IPS DF 6.9 (cell line): Measurements from ENCODE around the gene HINFP.

Experiments
- DNase-seq: peaks from one replicate; pipeline ENCODE4 v3.0.0-alpha.2; 2013; ENCODE audit warnings: low read depth, low spot score
- H3K27ac ChIP-seq: one replicate; pipeline ENCODE4 v1.5.1; 2013; ENCODE audit warnings: low read length, control low read depth
- H3K27me3 ChIP-seq: 2 replicates; pipeline ENCODE4 v1.6.1; 2013; ENCODE audit warnings: mild to moderate bottlenecking, low read length; ENCODE audit not compliant: control insufficient read depth, insufficient read depth
- H3K36me3 ChIP-seq: 2 replicates; pipeline ENCODE4 v1.6.1; 2013; ENCODE audit warnings: low read length; ENCODE audit not compliant: control insufficient read depth, insufficient read depth
- H3K4me1 ChIP-seq: 2 replicates; pipeline ENCODE4 v1.6.1; 2013; ENCODE audit warnings: low read length; ENCODE audit not compliant: control insufficient read depth, insufficient read depth
- H3K4me3 ChIP-seq: 2 replicates; pipeline ENCODE4 v1.5.1; 2013; ENCODE audit warnings: mild to moderate bottlenecking, low read length
- H3K9me3 ChIP-seq: 2 replicates; pipeline ENCODE4 v1.6.1; 2013; ENCODE audit warnings: low read length, inconsistent platforms; ENCODE audit not compliant: control insufficient read depth, insufficient read depth
- WGBS: extraction: QIAGEN DNeasy Blood & Tissue Kit; methylation state at CpG from one replicate; pipeline ENCODE4 v1.1.7; 2013; ENCODE audit warnings: mixed read lengths, missing lambda C conversion rate; ENCODE audit not compliant: insufficient read length, insufficient coverage; 5-methylcytosine and 5-hydroxymethylcytosine counted together

Gene HINFP, protein sequence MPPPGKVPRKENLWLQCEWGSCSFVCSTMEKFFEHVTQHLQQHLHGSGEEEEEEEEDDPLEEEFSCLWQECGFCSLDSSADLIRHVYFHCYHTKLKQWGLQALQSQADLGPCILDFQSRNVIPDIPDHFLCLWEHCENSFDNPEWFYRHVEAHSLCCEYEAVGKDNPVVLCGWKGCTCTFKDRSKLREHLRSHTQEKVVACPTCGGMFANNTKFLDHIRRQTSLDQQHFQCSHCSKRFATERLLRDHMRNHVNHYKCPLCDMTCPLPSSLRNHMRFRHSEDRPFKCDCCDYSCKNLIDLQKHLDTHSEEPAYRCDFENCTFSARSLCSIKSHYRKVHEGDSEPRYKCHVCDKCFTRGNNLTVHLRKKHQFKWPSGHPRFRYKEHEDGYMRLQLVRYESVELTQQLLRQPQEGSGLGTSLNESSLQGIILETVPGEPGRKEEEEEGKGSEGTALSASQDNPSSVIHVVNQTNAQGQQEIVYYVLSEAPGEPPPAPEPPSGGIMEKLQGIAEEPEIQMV

DNA sequence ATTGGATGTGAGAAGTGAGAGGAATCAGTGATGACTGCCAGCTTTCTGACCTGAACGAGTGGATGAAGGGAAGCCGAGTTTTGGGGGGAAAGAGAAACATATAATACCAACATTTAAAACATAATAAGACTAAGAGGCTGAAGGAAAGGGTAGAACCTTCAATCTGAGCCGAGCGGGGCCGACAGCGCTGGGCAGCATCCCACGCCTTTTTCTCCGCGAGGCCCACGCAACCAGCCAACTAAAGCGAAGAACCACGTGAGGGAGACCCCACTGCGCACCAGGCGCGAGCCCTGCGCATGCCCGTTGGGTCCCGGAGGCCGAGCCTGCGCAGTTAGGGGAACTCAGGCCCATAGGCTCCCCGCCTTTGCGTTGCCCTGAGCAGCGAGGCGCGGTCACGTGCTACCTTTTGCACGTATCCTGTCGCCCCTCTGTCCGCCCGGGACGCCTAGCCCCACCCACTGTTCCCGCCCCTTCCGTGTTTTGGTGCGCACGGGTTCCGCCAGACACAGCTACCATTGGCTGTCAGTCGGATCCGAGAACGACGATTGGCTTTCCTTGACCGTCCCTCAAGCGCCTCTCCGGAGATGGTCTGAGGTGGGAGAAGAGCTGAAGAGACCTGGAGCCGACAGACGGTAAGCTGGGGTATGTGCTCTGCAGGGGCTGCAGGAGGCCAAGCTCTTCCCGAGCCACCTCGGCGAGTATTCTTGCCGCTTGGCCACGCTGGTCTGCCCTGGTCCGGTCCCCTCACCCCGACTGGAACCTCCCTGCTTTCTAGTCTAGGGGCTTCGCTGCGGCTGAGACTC is at the start of gene HINFP:
Gene HINFP (plus strand): TSS at position 573 of the 803 bp plus-strand sequence. CDS start 5,365 bp downstream, outside the sequence.
- H3K9me3 ChIP-seq = no peaks in the 10 kb centered on the region
- peak within 1 kb of the TSS; percentile 94 for H3K4me3 ChIP-seq

DNA sequence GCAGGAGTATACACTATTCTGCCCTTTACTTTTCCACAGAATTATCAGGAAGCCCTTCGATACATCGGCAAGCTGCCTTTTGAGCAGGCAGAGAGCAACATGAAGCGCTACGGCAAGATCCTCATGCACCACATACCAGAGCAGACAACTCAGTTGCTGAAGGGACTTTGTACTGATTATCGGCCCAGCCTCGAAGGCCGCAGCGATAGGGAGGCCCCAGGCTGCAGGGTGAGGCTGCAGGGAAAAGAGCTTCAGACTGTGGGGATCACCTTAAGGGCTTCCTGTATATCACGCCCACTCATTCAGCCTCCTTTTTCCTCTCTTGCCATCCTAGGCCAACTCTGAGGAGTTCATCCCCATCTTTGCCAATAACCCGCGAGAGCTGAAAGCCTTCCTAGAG is 43.5 kb upstream of the HINFP start:
- Histone ChIP-seq H3K9me3 (no peaks in the 10 kb centered on the region), H3K36me3 (peaks cover 40% of the 10 kb centered on the region), H3K27ac (no peak overlapping the region), H3K27me3 (no peaks in the 10 kb centered on the region), H3K4me3 (no peak overlapping the region), H3K4me1 (no peaks in the 10 kb centered on the region)
- DNase-seq = no peak
- no CpG with 5 or more reads among the region's 11 CpGs for WGBS

More for the DNA sequence above, at the start of gene HINFP:
- Histone ChIP-seq H3K27ac (no peak within 1 kb of the TSS), H3K27me3 (no peaks in the 10 kb centered on the region), H3K4me1 (no peaks in the 10 kb centered on the region), H3K36me3 (no peaks in the 10 kb centered on the region)
- no CpG with 5 or more reads among the region's 54 CpGs for WGBS
- peak; percentile 99 for DNase-seq

DNA sequence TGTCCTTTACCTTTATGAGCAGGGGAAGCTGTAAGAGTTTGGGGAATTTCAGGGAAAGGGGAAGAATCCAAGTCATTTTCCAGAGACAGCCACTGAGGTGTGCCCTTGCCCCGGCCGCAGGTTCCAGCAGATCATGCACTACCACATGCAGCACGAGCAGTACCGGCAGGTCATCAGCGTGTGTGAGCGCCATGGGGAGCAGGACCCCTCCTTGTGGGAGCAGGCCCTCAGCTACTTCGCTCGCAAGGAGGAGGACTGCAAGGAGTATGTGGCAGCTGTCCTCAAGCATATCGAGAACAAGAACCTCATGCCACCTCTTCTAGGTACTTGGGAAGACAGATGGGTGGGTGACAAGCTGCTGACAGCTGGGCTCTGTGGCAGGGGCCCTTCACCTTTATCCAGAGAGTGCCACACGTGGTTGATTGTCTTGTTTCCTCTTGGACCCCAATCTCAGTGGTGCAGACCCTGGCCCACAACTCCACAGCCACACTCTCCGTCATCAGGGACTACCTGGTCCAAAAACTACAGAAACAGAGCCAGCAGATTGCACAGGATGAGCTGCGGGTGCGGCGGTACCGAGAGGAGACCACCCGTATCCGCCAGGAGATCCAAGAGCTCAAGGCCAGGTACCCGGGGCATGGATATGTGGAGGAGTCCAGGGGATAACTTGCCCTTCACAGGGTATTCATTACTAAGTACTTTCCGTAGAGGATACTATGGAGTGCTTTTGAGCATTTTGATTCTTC is 42.5 kb upstream of the HINFP start:
- Histone ChIP-seq H3K9me3 (no peaks in the 10 kb centered on the region), H3K27ac (no peak overlapping the region), H3K4me1 (no peaks in the 10 kb centered on the region), H3K27me3 (no peaks in the 10 kb centered on the region), H3K36me3 (peaks cover 34% of the 10 kb centered on the region), H3K4me3 (no peak overlapping the region)
- no CpG with 5 or more reads among the region's 19 CpGs for WGBS
- DNase-seq = no peak

DNA sequence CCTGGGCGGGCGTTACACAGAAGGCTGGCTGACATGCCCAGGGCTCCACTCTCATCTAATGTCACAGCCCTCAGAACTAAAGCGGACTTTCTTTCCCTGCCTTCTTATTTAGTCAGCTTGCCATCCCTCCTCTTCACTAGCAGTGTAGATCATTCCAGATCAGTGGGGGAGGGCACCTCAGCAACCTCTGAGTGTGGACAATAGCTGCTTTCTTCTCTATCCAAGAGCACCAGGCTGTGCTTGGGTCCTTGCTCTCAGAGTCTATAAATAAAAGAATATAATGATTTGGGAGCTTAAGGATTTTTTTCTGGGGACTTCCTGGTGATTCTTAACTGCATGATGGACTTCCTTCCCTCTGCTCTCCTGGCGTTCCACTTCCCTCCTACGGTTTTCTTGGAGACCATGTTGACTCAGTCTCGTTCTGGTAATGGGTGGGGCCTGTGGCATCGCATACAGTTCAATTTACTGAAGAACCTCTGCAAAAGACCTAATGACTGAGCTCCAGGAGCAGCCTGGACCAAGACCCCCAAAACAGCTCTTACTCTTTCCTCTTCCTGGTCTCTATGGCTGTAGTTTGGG is 39.6 kb upstream of the HINFP start:
- peaks cover 31% of the 10 kb centered on the region for H3K36me3 ChIP-seq
- no peak overlapping the region for H3K4me3 ChIP-seq
- no CpG with 5 or more reads among the region's 7 CpGs for WGBS
- no peaks in the 10 kb centered on the region for H3K4me1 ChIP-seq
- no peaks in the 10 kb centered on the region for H3K9me3 ChIP-seq
- H3K27me3 ChIP-seq = no peaks in the 10 kb centered on the region
- no peak overlapping the region for H3K27ac ChIP-seq
- DNase-seq = no peak

DNA sequence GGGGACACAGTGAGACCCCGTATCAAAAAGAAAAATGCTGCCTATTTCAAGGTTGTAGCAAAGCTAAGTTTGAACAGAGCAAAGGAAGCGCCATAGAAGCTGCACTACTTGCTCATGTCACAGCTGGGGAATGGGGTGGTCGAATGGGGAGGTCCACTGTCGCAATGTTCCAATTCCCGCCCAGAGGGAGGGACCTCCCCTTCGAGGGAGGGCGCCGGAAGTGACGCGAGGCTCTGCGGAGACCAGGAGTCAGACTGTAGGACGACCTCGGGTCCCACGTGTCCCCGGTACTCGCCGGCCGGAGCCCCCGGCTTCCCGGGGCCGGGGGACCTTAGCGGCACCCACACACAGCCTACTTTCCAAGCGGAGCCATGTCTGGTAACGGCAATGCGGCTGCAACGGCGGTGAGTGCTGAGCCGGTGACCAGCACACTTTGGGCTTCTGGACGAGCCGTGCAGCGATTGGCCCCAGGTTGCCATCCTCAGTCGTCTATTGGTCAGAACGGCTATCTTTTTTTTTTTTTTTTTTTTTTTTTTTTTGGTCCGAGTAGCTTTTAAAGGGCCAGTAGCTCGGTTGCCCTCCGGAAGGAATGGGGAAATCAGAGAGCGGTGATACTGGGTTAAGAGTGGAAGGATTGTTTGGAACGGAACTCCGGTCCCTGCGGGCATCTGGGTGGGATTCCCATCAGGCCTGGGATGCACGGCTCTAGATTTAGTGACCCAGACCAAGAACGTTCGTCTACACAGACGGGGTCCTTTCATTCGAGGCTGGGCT is 36.5 kb upstream of the HINFP start, which contains the start of gene HMBS:
Gene HMBS (plus strand): TSS at position 219 of the 774 bp plus-strand sequence. CDS start 153 bp downstream, at position 372.
- Histone ChIP-seq H3K27ac (no peak within 1 kb of the TSS), H3K27me3 (no peaks in the 10 kb centered on the region), H3K36me3 (peaks cover 12% of the 10 kb centered on the region; the same call in 1 of the 2 replicates), H3K4me1 (no peaks in the 10 kb centered on the region), H3K4me3 (peak within 1 kb of the TSS; percentile 90), H3K9me3 (no peaks in the 10 kb centered on the region)
- WGBS = no CpG with 5 or more reads among the region's 45 CpGs
- peak; percentile 91 for DNase-seq

DNA sequence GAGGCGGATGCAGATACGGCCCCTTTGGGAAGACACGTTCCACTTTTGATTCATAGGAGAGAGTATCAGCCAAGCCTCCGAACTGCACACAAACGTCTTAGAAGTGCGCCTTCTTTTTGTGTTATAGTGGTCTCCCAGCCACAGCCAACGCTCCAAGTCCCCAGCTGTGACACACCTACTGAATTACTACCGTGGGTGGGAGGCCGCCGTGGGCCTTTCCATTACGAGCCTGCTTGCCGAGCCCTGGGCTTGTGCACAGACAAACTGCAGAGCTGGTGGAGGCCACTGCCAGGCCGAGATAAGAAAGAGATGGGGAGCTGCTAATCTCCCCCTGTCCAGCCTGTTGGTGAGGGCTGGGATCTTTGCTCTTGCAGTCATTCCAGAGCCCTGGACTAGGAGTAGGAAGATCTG is 35.9 kb upstream of the HINFP start:
- DNase-seq = no peak
- Histone ChIP-seq H3K27me3 (no peaks in the 10 kb centered on the region), H3K4me3 (peak overlapping the region; percentile 90; the same call in 1 of the 2 replicates), H3K9me3 (no peaks in the 10 kb centered on the region), H3K4me1 (no peaks in the 10 kb centered on the region), H3K36me3 (peaks cover 12% of the 10 kb centered on the region; the same call in 1 of the 2 replicates), H3K27ac (no peak overlapping the region)
- no CpG with 5 or more reads among the region's 13 CpGs for whole genome bisulfite sequencing

DNA sequence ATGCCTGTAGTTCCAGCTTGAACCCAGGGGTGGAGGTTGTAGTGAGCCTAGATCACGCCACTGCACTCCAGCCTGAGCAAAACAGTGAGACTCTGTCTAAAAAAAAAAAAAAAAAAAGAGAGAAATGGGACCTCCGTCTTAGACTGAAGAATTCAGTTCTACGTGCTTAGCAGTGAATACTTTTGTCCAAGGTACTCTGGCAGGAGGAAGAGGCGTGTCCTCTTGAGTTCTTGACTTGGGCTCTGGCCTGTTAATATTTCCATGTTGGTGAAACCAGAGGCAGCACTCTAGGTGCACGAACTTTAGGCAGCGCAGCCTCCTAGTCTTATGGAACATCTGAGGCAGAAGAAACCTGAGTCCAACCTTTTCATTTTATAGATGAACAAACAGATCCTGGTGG is 34.3 kb upstream of the HINFP start:
- Histone ChIP-seq H3K4me3 (no peak overlapping the region), H3K36me3 (peaks cover 7% of the 10 kb centered on the region; the same call in 1 of the 2 replicates), H3K27ac (no peak overlapping the region), H3K4me1 (no peaks in the 10 kb centered on the region), H3K9me3 (no peaks in the 10 kb centered on the region), H3K27me3 (no peaks in the 10 kb centered on the region)
- WGBS = no CpG with 5 or more reads among the region's 6 CpGs
- DNase-seq = no peak

DNA sequence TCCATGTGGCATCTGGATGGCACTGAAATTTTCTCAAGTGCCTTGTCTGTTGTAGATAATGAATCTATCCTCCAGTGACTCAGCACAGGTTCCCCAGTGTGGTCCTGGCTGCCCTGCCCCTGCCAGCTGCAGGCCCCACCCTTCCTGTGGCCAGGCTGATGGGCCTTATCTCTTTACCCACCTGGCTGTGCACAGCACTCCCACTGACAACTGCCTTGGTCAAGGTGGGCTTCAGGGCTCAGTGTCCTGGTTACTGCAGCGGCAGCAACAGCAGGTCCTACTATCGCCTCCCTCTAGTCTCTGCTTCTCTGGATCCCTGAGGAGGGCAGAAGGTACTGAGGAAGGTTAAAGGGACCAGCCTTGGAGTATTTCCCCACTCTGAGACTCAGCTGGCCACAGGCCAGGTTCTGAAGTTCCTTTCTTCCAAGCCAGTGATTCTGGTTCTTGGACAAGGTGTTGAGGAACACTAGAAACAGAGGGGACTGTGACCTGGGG is 33.6 kb upstream of the HINFP start:
- Histone ChIP-seq H3K36me3 (peaks cover 12% of the 10 kb centered on the region), H3K4me3 (no peak overlapping the region), H3K9me3 (no peaks in the 10 kb centered on the region), H3K4me1 (peaks cover 1% of the 10 kb centered on the region; the same call in 1 of the 2 replicates), H3K27ac (no peak overlapping the region), H3K27me3 (no peaks in the 10 kb centered on the region)
- no CpG with 5 or more reads among the region's 2 CpGs for WGBS
- no peak for DNase-seq

DNA sequence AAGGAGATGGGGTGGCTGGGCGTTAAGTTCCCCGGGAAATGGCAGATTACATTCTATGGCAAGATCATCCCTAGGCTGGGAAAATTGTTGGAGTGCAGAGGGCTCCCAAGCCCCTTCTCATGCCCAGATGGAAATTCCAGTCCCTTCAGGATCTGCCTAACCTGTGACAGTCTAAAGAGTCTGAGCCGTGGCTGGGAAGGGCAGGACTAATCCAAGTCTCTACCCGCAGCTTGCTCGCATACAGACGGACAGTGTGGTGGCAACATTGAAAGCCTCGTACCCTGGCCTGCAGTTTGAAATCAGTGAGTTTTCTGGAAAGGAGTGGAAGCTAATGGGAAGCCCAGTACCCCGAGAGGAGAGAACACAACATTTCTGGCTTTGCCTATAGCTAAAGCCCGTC is 33.0 kb upstream of the HINFP start:
- H3K27ac ChIP-seq = no peak overlapping the region
- H3K4me3 ChIP-seq = no peak overlapping the region
- no peak for DNase-seq
- no CpG with 5 or more reads among the region's 9 CpGs for WGBS
- no peaks in the 10 kb centered on the region for H3K27me3 ChIP-seq
- no peaks in the 10 kb centered on the region for H3K9me3 ChIP-seq
- peaks cover 2% of the 10 kb centered on the region; the same call in 1 of the 2 replicates for H3K4me1 ChIP-seq
- peaks cover 17% of the 10 kb centered on the region for H3K36me3 ChIP-seq
